ENCODE measurements around the gene SUMF2.
"Not testable (repeated sequence)": the region's sequence is repeated elsewhere in the genome, so short reads cannot be mapped to it uniquely, and the experiment has no call there.

Gene SUMF2

GRCh38 chr7:56063882-56064625 lies at the start of gene SUMF2:
Gene SUMF2 (plus strand): TSS chr7:56064286. CDS start chr7:56064312, 26 bp downstream.
- H3K9ac ChIP-seq: peak within 1 kb of the TSS; percentile 91
- peak within 1 kb of the TSS; percentile 73 for H3K4me3 ChIP-seq
- peak; percentile 86; the same call in 1 of the 2 replicates for TF ChIP-seq Cebpa-rat (IDR thresholded peaks at IDR 0.05)
- H4K20me1 ChIP-seq: peaks cover 57% of the 10 kb centered on the region
- H3K4me2 ChIP-seq: peak within 1 kb of the TSS; percentile 79
- peak within 1 kb of the TSS; percentile 88 for H3K27ac ChIP-seq
- no peaks in the 10 kb centered on the region for H3K9me3 ChIP-seq
- H3K27me3 ChIP-seq: no peaks in the 10 kb centered on the region
- H3K36me3 ChIP-seq: peaks cover 71% of the 10 kb centered on the region
- H3K4me1 ChIP-seq: peaks cover 38% of the 10 kb centered on the region

- H3K4me2 ChIP-seq, H3K9ac ChIP-seq, H3K27ac ChIP-seq, H3K4me3 ChIP-seq, H3K27me3 ChIP-seq, H3K9me3 ChIP-seq, H3K4me1 ChIP-seq, H4K20me1 ChIP-seq: not testable (repeated sequence)
- H3K36me3 ChIP-seq: peaks cover 87% of the 10 kb centered on the region
Measured at GRCh38 chr7:56017015-56017414, 47.1 kb upstream of the SUMF2 start.

DNA sequence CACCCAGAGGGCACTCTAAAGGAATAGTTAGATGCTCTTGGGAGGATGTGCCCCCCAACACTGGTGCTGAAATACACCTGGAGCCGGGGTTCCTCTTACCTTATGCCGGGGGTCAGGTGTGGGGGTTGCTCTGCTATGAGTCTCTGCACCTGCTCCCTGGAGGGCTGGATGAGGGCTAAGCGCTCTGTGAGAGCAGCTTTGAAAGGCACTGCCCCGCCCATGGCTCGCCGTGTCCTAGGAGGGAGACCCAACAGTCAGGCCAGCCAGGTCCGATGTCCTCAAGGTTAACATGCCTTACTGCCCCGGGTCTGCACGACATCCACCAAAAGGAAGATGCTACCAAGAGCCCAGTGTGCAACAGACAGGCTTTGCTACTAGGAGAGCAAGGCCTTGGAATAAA lies 44.6 kb upstream of the SUMF2 start:
- Histone ChIP-seq H3K27me3 (no peaks in the 10 kb centered on the region), H4K20me1 (no peaks in the 10 kb centered on the region), H3K9ac (no peak overlapping the region), H3K27ac (no peak overlapping the region), H3K36me3 (peaks cover 74% of the 10 kb centered on the region), H3K4me3 (no peak overlapping the region), H3K4me1 (peaks cover 11% of the 10 kb centered on the region), H3K4me2 (no peak overlapping the region), H3K9me3 (no peaks in the 10 kb centered on the region)
- no peak for TF ChIP-seq Cebpa-rat (IDR thresholded peaks at IDR 0.05)

DNA sequence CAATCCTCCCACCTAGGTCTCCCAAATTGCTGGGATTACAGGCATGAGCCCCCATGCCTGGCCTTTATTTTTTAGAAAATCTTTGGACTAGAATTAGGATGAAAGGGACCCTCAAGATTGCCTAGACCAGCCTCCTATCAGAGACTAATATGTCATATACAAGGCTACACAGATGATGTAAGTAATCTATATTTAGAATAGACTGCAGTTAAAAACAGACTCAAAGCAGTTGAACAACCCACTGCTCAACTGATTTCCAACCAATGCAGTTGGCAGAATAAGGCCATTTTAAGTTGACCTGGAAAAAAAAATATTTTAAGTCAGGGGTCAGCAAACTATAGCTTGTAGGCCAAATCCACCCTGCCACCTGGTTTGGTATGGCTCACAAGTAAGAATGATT lies 40.6 kb upstream of the SUMF2 start:
- peaks cover 11% of the 10 kb centered on the region for H3K4me1 ChIP-seq
- H3K36me3 ChIP-seq: peaks cover 79% of the 10 kb centered on the region
- no peak overlapping the region for H3K27ac ChIP-seq
- no peak for TF ChIP-seq Cebpa-rat (IDR thresholded peaks at IDR 0.05)
- peak overlapping the region; percentile 16; the same call in 1 of the 2 replicates for H3K4me2 ChIP-seq
- no peaks in the 10 kb centered on the region for H3K27me3 ChIP-seq
- H3K9me3 ChIP-seq: no peaks in the 10 kb centered on the region
- no peaks in the 10 kb centered on the region for H4K20me1 ChIP-seq
- H3K9ac ChIP-seq: no peak overlapping the region
- H3K4me3 ChIP-seq: no peak overlapping the region

DNA sequence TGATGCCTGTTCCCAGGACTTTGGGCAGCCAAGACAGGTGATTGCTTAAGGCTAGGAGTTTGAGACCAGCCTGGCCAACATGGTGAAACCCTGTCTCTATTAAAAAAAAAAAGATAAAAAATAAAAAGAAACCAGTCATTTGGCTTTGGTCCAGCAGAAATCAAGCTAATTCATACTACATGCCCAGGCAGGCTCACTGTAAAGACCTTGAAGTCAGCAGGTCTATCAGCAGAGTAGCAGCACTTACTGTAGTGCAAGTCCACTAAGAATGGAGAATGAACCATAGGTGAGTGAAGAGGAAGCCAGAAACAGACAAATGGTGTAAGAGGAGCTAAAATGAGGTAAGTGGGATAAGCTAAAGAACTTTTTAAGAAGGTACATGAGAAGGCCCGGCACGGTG lies 37.5 kb upstream of the SUMF2 start:
- no peak overlapping the region for H3K4me3 ChIP-seq
- no peaks in the 10 kb centered on the region for H4K20me1 ChIP-seq
- peaks cover 78% of the 10 kb centered on the region for H3K36me3 ChIP-seq
- H3K27ac ChIP-seq: no peak overlapping the region
- H3K9ac ChIP-seq: no peak overlapping the region
- no peaks in the 10 kb centered on the region for H3K27me3 ChIP-seq
- H3K9me3 ChIP-seq: no peaks in the 10 kb centered on the region
- H3K4me2 ChIP-seq: no peak overlapping the region
- peaks cover 11% of the 10 kb centered on the region for H3K4me1 ChIP-seq
- TF ChIP-seq Cebpa-rat (IDR thresholded peaks at IDR 0.05): no peak

DNA sequence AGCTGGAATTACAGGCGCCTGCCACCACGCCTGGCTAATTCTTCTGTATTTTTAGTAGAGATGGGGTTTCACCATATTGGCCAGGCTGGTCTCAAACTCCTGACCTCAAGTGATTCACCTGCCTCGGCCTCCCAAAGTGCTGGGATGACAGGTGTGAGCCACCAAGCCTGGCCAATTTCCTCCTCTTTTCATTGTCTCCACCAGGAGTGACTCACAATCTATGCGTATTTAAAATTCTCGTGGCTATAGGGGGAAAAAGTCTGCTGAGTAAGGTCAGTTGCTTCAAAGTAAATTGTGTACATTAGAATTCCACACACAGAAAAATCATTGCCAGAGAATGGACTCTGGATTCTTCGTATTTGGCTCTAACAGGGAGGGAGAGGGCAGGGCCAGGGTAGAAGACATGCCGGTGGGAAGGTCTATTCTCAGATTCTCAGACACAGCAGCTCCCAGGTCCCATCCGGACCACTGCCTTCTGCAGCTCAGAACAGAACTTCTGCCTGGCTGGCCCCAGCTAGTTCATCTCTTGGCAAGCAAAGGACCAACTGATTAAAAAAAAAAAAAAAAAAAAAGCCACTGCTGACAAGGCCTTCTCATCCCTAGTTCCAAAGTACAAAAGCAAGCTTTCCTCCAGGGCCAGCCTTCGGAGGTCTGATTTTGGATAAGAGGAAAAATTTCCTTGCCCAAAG lies 35.0 kb upstream of the SUMF2 start:
- Histone ChIP-seq H3K4me3 (no peak overlapping the region), H3K27me3 (no peaks in the 10 kb centered on the region), H4K20me1 (no peaks in the 10 kb centered on the region), H3K27ac (no peak overlapping the region), H3K9ac (no peak overlapping the region), H3K36me3 (peaks cover 77% of the 10 kb centered on the region), H3K9me3 (no peaks in the 10 kb centered on the region), H3K4me1 (peaks cover 15% of the 10 kb centered on the region; the same call in 1 of the 2 replicates), H3K4me2 (no peak overlapping the region)
- no peak for TF ChIP-seq Cebpa-rat (IDR thresholded peaks at IDR 0.05)

GRCh38 chr7:56030340-56030739 lies 33.7 kb upstream of the SUMF2 start:
- Histone ChIP-seq H3K9ac (no peak overlapping the region), H3K9me3 (no peaks in the 10 kb centered on the region), H3K27ac (no peak overlapping the region), H3K27me3 (no peaks in the 10 kb centered on the region), H3K4me3 (no peak overlapping the region), H4K20me1 (no peaks in the 10 kb centered on the region), H3K4me1 (peaks cover 24% of the 10 kb centered on the region), H3K4me2 (no peak overlapping the region), H3K36me3 (peaks cover 71% of the 10 kb centered on the region)
- no peak for TF ChIP-seq Cebpa-rat (IDR thresholded peaks at IDR 0.05)

DNA sequence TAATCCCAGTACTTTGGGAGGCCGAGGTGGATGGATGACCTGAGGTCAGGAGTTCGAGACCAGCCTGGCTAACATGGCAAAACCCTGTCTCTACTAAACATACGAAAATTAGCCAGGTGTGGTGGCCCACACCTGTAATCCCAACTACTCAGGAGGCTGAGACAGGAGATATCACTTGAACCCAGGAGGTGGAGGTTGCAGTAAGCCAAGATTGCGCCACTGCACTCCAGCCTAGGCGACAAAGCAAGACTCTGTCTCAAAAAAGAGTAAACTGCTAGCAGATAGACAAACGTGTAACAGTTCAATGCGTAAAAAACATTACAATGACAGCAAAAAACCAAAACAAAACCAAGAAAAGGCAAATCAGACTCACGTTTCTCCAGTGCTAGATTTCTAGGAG lies 32.5 kb upstream of the SUMF2 start:
- Histone ChIP-seq H3K4me1 (peaks cover 24% of the 10 kb centered on the region), H3K36me3 (peaks cover 59% of the 10 kb centered on the region)
- H3K4me2 ChIP-seq, H3K27ac ChIP-seq, H3K9me3 ChIP-seq, H3K4me3 ChIP-seq, H3K27me3 ChIP-seq, H3K9ac ChIP-seq, H4K20me1 ChIP-seq: not testable (repeated sequence)

DNA sequence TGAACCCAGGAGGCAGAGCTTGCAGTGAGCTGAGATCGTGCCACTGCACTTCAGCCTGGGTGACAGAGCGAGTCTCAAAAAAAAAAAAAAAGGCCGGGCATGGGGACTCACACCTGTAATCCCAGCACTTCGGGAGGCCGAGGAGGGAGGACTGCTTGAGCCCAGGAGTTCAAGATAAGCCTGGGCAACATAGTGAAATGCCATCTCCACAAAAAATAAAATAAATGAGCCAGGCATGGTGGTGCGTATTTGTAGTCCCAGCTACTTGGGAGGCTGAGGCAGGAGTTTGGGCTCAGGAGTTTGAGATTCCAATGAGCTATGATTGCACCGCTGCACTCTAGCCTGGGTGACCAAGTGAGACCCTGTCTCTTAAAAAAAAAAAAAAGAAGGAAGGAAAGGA lies 31.5 kb upstream of the SUMF2 start:
- Histone ChIP-seq H3K36me3 (peaks cover 49% of the 10 kb centered on the region), H3K4me1 (peaks cover 24% of the 10 kb centered on the region)
- H3K27ac ChIP-seq, H3K9me3 ChIP-seq, H3K4me3 ChIP-seq, H3K9ac ChIP-seq, H3K4me2 ChIP-seq, H4K20me1 ChIP-seq, H3K27me3 ChIP-seq: not testable (repeated sequence)

DNA sequence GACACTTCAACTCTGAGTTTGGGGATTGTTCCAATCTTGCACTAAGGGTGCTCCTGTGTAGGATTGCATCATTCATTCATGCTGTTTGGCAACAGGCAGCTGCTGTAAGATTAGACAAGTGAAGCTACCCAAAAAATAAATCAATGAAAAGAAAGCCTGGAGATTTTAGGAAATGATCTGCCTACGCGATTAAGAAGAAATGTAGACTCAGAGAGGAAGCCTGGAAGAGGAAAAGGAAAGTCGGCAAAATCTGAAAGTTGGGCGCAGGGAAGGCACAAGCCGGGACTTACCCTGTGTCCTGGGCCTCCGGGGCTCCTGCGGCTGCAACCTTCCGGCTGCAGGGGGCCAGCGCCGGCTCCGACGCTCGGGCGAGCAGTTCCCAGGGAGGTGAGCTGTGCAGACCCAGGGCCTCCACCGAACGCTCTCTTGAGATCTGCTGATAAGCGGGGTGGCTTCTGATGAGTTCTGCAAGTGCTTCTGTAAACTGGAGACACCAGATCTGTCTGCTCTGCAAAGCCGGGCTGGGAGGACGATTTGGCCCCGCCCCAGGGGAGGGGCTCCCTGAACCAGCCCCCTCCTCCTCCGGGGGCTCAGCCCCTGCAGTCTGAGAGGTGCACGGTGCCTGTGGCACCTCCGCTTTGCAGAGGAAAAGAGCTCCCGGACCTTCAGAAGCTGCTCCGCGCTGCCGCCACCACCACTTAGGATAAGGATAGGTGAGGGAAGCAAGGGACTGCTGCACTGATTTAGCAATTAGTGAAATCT lies 30.2 kb upstream of the SUMF2 start:
- Histone ChIP-seq H3K4me2 (peak overlapping the region; percentile 88), H3K4me1 (peaks cover 24% of the 10 kb centered on the region), H3K27me3 (no peaks in the 10 kb centered on the region), H3K9me3 (no peaks in the 10 kb centered on the region), H4K20me1 (no peaks in the 10 kb centered on the region), H3K27ac (peak overlapping the region; percentile 76), H3K36me3 (peaks cover 41% of the 10 kb centered on the region), H3K4me3 (peak overlapping the region; percentile 69), H3K9ac (peak overlapping the region; percentile 78)
- peak; percentile 75; the same call in 1 of the 2 replicates for TF ChIP-seq Cebpa-rat (IDR thresholded peaks at IDR 0.05)
